Measurements from ENCODE around the gene RDH11.

GRCh38 chr14:67729072-67729885 is 33.7 kb upstream of the RDH11 start:
- TF ChIP-seq CTCF (IDR thresholded peaks at IDR 0.05 in 2 of 3, conservative IDR thresholded peaks at IDR 0.05 in 1 of 3; ENCODE audit: borderline replicate concordance in 1 of 3, insufficient read depth in 1 of 3, low read depth in 2 of 3, low read length in 2 of 3): no peak
- TF ChIP-seq ZNF274 (IDR thresholded peaks at IDR 0.05; ENCODE audit: low read depth, low read length): no peak
- no peak for TF ChIP-seq POLR2A (IDR thresholded peaks at IDR 0.05; ENCODE audit: borderline replicate concordance, extremely low read depth, insufficient read depth, insufficient read length)
- no peak for TF ChIP-seq YY1 (IDR thresholded peaks at IDR 0.05; ENCODE audit: extremely low read depth, insufficient replicate concordance, low read depth, low read length)
- TF ChIP-seq CBX3 (IDR thresholded peaks at IDR 0.05; ENCODE audit: low read depth): no peak
- no peak for TF ChIP-seq ZFX (IDR thresholded peaks at IDR 0.05)
- TF ChIP-seq POLR2AphosphoS5 (IDR thresholded peaks at IDR 0.05; ENCODE audit: low read depth, low read length): no peak
